Activated naive CD8-positive, alpha-beta T cell treated with anti-CD3 and anti-CD28 coated beads for 36 hours (primary cell): ENCODE results near the gene NPHS1. TPM values are rescaled to one million over a fixed set of nuclear protein-coding genes. Genes with fewer than 3 reads are reported as not detected.
A peak's percentile ranks its signal among the peaks of the same experiment; 100 is the strongest.
"Not testable (repeated sequence)": the region's sequence is repeated elsewhere in the genome, so short reads cannot be mapped to it uniquely, and the experiment has no call there.

Experiments used
- DNase-seq: peaks from one replicate; pipeline ENCODE4 v3.0.0; 2021
- H3K27ac Mint-ChIP-seq: one replicate; pipeline ENCODE4 v1.8.0; 2022; ENCODE audit warnings: mild to moderate bottlenecking, moderate library complexity, mixed read lengths
- H3K27me3 Mint-ChIP-seq: one replicate; pipeline ENCODE4 v1.8.0; 2022; ENCODE audit warnings: mild to moderate bottlenecking, mixed read lengths
- H3K36me3 Mint-ChIP-seq: one replicate; pipeline ENCODE4 v1.8.0; 2021; ENCODE audit warnings: mild to moderate bottlenecking, mixed read lengths
- H3K4me1 Mint-ChIP-seq: one replicate; pipeline ENCODE4 v1.8.0; 2021; ENCODE audit warnings: mixed read lengths
- H3K4me3 Mint-ChIP-seq: one replicate; pipeline ENCODE4 v1.8.0; 2022; ENCODE audit warnings: mild to moderate bottlenecking, moderate library complexity, mixed read lengths
- H3K9me3 Mint-ChIP-seq: one replicate; pipeline ENCODE4 v1.8.0; 2022; ENCODE audit warnings: mixed read lengths
- total RNA-seq, 2 experiments: library from RNA; stranded (reverse); gene quantifications; one replicate each; pipeline ENCODE4 v1.2.3, GENCODE V29; 2021

NPHS1 gene
- total RNA-seq, 2 experiments from 2014 or later = 0.36 to 0.49 TPM

DNA sequence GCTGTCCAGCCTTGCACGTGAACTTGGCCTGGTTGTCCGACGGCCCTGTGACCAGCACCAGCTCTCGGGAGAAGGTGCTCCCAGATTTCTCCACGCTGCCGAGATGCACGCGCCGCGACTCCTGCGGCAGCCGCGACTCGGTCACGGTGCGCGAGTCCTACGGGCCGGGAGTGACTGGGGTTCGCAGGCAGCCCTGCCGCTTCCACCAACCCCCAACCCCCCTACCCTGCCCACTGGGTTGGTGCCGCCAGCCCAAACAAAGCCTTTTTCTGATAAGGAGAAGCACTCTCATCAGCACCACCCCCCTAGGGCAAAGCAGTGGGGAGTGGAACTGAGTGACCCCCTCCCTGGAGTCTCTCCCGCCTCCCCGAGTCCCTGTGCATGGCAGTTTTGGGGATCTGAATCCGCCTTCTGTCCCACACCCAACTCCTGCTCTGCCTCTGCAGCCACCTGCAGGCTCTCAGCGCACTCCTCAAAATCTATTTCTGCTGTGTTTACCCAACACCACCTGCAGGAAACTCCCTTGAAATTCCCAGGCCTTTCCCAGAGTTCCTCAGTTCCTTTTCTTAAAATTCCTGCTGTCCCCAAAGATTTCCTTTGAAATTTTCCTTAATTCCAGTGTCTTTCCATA is 6.2 kb downstream of the NPHS1 start:
- no peak for DNase-seq
- Mint-ChIP-seq H3K36me3 (no peaks in the 10 kb centered on the region), H3K4me3 (peak overlapping the region; percentile 20), H3K4me1 (peaks cover 11% of the 10 kb centered on the region), H3K27ac (no peak overlapping the region), H3K27me3 (peaks cover 70% of the 10 kb centered on the region), H3K9me3 (no peaks in the 10 kb centered on the region)

DNA sequence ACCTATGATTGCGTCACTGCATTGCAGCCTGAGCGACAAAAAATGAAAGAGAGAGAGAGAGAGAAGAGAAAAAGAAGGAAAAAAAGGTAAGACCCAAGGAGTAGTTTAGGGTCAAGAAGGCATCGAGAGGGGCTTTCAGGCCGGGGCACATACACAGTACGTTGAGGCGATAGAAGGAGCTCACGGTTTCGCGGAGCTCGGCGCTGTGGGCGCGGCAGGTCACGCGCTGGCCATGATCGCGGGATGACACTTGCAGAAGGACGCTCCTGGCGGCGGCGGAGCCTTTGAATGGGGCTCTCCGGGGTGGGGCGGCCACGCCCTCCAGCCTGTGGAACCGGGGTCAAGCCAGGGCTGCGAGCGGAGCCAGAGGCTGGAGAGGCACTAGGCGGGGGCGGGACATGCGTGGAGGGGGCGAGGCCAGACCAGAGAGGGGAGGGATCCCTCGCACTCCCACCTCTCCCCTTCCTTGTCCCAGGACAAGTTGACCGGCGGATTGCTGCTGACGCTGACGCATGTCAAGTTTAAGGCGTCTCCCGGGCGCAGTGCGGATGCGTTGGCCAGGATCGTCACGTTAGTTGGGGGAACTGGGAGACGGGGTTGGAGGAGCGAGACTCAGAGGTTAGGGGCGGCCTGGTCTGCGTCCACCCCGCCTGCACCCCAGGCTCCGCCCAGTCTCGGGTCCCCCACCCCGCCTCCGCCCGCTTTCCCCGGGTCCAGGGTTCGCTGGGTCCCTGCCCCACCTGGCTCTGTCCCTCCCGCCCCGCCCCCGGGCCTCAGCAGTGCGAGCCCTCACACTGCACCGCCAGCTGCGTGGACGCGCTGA is 6.9 kb downstream of the NPHS1 start:
- Mint-ChIP-seq H3K27ac (no peak overlapping the region), H3K4me3 (peak overlapping the region; percentile 59), H3K9me3 (no peaks in the 10 kb centered on the region), H3K27me3 (peaks cover 70% of the 10 kb centered on the region), H3K4me1 (peaks cover 8% of the 10 kb centered on the region), H3K36me3 (no peaks in the 10 kb centered on the region)
- no peak for DNase-seq

DNA sequence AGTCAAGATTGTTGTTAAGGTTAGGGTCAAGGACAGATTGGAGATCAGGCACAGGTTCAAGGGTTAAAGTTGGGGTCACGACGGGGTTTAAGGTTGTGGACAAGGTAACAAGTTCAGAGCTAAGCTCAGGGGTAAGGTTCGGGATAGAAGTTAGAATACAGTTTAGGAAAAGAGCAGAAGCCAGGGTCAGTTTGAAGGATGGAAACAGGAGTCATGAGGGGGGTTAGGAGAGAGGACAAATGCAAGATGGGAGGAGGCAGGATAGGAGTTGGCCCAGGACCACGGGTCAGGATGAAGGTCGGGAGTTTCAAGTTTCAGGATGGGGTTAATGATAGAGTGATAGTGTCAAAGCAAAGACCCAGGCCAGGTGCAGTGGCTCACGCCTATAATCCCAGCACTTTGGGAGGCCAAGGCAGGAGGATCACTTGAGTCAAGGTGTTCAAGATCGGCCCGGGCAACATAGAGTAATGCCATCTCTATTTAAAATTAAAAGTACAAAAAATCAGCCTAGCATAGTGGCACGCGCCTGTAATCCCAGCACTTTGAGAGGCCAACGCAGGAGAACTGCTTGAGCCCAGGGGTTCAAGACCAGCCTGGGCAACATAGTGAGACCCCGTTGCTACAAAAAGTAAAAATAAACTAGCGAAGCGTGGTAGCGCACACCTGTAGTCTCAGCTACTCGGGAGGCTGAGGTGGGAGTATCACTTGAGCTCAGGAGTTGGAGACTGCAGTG is 7.7 kb downstream of the NPHS1 start:
- H3K9me3 Mint-ChIP-seq = no peaks in the 10 kb centered on the region
- peaks cover 8% of the 10 kb centered on the region for H3K4me1 Mint-ChIP-seq
- no peak overlapping the region for H3K27ac Mint-ChIP-seq
- H3K27me3 Mint-ChIP-seq = peaks cover 70% of the 10 kb centered on the region
- H3K36me3 Mint-ChIP-seq = no peaks in the 10 kb centered on the region
- DNase-seq = no peak
- peak overlapping the region; percentile 59 for H3K4me3 Mint-ChIP-seq

- H3K9me3 Mint-ChIP-seq = peaks cover 2% of the 10 kb centered on the region
- no peak overlapping the region for H3K27ac Mint-ChIP-seq
- no peak for DNase-seq
- H3K4me1 Mint-ChIP-seq = peaks cover 8% of the 10 kb centered on the region
- H3K27me3 Mint-ChIP-seq = peaks cover 68% of the 10 kb centered on the region
- H3K36me3 Mint-ChIP-seq = no peaks in the 10 kb centered on the region
- no peak overlapping the region for H3K4me3 Mint-ChIP-seq
These were observed 8.4 kb downstream of the NPHS1 start for GRCh38 chr19:35843676-35844481.

DNA sequence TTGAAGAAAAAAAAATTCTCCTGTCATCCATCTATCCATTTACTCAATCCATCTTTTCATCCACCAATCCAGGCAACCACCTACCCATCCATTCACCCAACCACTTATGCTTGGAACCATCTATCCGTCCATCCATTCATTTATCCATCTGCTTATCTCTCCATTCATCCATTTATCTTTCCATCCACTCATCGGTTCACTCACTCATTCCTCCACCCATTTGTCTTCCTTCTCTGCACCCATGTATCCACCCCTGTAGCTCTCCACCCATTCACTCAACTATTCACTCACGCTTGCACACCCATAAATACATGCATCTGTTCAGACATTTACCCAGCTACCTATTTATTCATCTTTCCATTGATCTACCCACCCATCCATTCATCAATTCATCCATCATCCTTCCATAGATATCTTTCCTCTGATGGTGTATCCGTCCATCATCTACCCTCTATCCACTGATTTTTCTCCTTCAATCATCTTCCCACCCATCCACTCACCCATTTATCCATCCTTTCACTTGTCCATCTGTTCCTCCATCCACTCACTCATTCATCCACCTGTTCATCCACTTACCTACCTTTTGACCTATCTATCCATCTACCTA is 9.5 kb downstream of the NPHS1 start:
- H3K36me3 Mint-ChIP-seq = no peaks in the 10 kb centered on the region
- peaks cover 58% of the 10 kb centered on the region for H3K27me3 Mint-ChIP-seq
- peaks cover 8% of the 10 kb centered on the region for H3K4me1 Mint-ChIP-seq
- H3K9me3 Mint-ChIP-seq = peaks cover 3% of the 10 kb centered on the region
- no peak overlapping the region for H3K4me3 Mint-ChIP-seq
- no peak for DNase-seq
- H3K27ac Mint-ChIP-seq = no peak overlapping the region

GRCh38 chr19:35841961-35842595 is 10.2 kb downstream of the NPHS1 start:
- no peak for DNase-seq
- Mint-ChIP-seq H3K36me3 (no peaks in the 10 kb centered on the region), H3K4me3 (no peak overlapping the region), H3K27me3 (peaks cover 57% of the 10 kb centered on the region), H3K27ac (no peak overlapping the region), H3K4me1 (peaks cover 8% of the 10 kb centered on the region), H3K9me3 (peaks cover 3% of the 10 kb centered on the region)

DNA sequence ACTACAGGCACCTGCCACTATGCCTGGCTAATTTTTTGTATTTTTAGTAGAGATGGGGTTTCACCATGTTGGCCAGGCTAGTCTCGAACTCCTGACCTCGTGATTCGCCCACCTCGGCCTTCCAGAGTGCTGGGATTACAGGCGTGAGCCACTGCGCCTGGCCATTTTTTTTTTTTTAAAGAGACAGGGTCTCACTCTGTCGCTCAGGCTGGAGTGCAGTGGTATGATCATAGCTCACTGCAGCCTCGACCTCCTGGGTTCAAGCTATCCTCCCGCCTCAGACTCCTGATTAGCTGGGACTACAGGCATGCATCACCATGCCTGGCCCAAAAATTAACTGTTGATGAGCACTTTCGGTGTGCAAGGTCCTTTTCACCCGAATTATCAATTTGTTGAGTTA is 16.2 kb downstream of the NPHS1 start:
- not testable (repeated sequence) for H3K36me3 Mint-ChIP-seq, DNase-seq, H3K4me3 Mint-ChIP-seq, H3K9me3 Mint-ChIP-seq, H3K27ac Mint-ChIP-seq, H3K4me1 Mint-ChIP-seq
- H3K27me3 Mint-ChIP-seq = peaks cover 35% of the 10 kb centered on the region

GRCh38 chr19:35833972-35834371 is 18.3 kb downstream of the NPHS1 start:
- Mint-ChIP-seq H3K9me3 (peaks cover 2% of the 10 kb centered on the region), H3K27me3 (peaks cover 36% of the 10 kb centered on the region), H3K36me3 (no peaks in the 10 kb centered on the region), H3K27ac (no peak overlapping the region), H3K4me3 (no peak overlapping the region), H3K4me1 (no peaks in the 10 kb centered on the region)
- no peak for DNase-seq

DNA sequence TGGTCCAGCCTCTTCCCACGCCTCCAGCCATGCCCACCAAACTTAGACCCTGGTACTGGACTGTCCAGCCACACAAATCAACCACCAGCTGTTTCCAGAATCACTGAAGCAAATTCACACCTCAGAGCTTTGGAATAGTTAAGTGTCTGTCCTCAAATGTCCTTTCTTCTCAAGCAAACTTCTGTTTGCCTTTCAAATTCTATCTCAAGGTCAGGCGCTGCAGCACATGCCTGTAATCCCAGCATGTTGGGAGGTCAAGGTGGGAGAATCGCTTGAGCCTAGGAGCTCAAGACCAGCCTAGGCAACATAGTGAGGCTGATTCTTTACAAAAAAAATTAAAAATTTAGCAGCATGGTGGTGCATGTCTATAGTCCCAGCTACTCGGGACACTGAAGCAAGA is 20.2 kb downstream of the NPHS1 start:
- Mint-ChIP-seq H3K27ac (no peak overlapping the region), H3K27me3 (peaks cover 42% of the 10 kb centered on the region), H3K4me1 (no peaks in the 10 kb centered on the region), H3K36me3 (no peaks in the 10 kb centered on the region), H3K9me3 (no peaks in the 10 kb centered on the region), H3K4me3 (no peak overlapping the region)
- DNase-seq = no peak

DNA sequence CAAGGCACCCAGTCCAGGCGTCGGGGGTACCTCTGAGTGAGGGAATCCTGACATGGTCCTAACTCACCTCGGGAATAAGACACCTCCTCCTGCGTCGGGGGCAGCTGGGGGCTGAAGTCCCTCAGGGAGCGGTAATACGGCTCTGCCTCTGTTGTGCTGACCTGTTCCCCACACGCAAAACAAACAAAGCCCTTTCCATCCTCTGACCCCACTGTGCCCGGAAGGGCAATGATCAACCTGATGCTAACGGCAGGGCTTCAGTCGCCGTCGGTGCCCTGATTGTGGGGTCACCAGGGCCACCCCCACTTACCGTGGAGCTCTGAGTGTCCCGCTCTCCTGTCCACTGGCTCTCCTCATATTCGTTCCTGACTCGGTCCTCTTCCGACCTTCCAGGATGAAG is 21.3 kb downstream of the NPHS1 start:
- DNase-seq = no peak
- H3K4me3 Mint-ChIP-seq = no peak overlapping the region
- no peaks in the 10 kb centered on the region for H3K4me1 Mint-ChIP-seq
- H3K27me3 Mint-ChIP-seq = peaks cover 39% of the 10 kb centered on the region
- H3K27ac Mint-ChIP-seq = no peak overlapping the region
- no peaks in the 10 kb centered on the region for H3K9me3 Mint-ChIP-seq
- H3K36me3 Mint-ChIP-seq = no peaks in the 10 kb centered on the region

DNA sequence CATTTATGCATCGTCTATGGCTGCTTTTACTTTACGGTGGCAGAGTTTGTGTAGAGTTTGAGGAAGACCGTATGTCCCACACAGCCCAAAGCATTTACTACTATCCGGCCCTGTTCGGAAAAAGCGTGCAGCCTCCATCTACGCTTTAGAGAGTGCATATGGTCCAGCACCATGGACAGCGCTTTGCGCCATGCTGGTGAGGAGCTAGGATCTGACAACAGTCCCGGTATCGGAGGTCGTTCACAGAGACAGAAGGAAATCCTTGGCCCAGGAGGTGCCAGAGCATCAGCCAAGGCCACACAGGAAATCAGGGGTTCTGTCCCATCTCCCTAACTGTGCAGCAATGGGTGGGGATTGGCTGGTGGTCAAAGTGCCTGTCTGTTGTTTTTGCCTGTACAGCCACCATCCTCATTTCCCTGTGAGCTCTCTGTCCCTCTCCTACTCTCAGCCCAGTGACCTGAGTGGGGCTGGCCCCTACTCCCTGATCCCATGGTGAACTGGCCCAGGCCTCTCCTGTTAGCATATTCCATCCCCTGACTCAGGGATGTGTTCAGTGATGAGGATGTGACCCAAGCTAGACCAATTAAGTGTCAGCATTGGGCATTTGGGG is 23.5 kb downstream of the NPHS1 start:
- no peak overlapping the region for H3K4me3 Mint-ChIP-seq
- no peak overlapping the region for H3K27ac Mint-ChIP-seq
- H3K27me3 Mint-ChIP-seq = peaks cover 38% of the 10 kb centered on the region
- H3K9me3 Mint-ChIP-seq = no peaks in the 10 kb centered on the region
- H3K4me1 Mint-ChIP-seq = no peaks in the 10 kb centered on the region
- DNase-seq = peak; percentile 59
- no peaks in the 10 kb centered on the region for H3K36me3 Mint-ChIP-seq

DNA sequence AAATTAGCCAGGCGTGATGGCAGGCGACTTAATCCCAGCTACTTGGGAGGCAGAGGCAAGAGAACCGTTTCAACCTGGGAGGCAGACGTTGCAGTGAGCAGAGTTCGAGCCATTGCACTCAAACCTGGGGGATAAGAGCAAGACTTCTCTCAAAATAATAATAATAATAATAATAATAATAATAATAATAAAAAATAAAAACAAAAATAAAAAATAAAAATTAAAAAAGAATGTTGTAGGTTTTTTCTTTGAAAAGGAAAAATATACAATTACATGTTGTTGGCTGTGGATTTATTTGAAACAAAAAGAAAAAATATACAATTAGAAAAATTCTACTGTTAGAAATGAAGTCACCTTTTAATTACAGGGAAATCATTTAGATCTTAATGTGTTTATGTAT is 28.2 kb downstream of the NPHS1 start:
- Mint-ChIP-seq H3K27me3 (peaks cover 38% of the 10 kb centered on the region), H3K27ac (no peak overlapping the region), H3K4me3 (no peak overlapping the region), H3K4me1 (peaks cover 2% of the 10 kb centered on the region), H3K36me3 (no peaks in the 10 kb centered on the region), H3K9me3 (no peaks in the 10 kb centered on the region)
- DNase-seq = no peak

DNA sequence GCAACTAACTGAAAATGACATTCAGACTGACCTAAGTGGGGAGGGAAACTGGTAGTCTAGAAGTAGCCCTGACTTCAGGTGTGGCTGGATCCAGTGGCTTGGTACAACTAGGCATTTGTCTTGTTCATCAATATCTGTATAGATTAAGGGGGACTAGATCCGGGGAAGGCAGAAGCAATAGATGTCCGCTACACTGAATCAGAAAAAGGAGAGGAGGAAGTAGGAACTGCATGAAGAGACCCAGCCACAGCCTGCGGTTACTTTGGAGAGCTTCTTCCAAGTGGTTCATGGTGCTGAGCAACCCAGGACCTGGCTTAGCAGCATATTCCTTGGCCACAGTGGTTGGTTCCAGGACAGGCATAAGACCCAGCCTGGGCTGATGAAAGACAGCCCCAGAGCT is 29.7 kb downstream of the NPHS1 start:
- H3K9me3 Mint-ChIP-seq = no peaks in the 10 kb centered on the region
- H3K4me3 Mint-ChIP-seq = no peak overlapping the region
- H3K4me1 Mint-ChIP-seq = peaks cover 2% of the 10 kb centered on the region

GRCh38 chr19:35818445-35818844 is 33.9 kb downstream of the NPHS1 start:
- DNase-seq = no peak
- no peak overlapping the region for H3K27ac Mint-ChIP-seq
- peaks cover 2% of the 10 kb centered on the region for H3K4me1 Mint-ChIP-seq
- no peaks in the 10 kb centered on the region for H3K9me3 Mint-ChIP-seq
- no peaks in the 10 kb centered on the region for H3K36me3 Mint-ChIP-seq
- H3K27me3 Mint-ChIP-seq = peaks cover 14% of the 10 kb centered on the region
- H3K4me3 Mint-ChIP-seq = no peak overlapping the region

More for the DNA sequence above, 29.7 kb downstream of the NPHS1 start:
- Mint-ChIP-seq H3K36me3 (no peaks in the 10 kb centered on the region), H3K27ac (no peak overlapping the region), H3K27me3 (peaks cover 29% of the 10 kb centered on the region)
- DNase-seq = no peak
